Karpas-422 (cell line): Measurements from ENCODE around the gene UNG. TPM values are rescaled to one million over a fixed set of nuclear protein-coding genes. Genes with fewer than 3 reads are reported as not detected.

Experiments used
- DNase-seq: peaks from one replicate; pipeline ENCODE4 v3.0.0-alpha.2; 2015
- H2AFZ ChIP-seq: fragments of 200-600 bp; sonication (generic); 2 replicates; pipeline ENCODE4 v1.6.1; 2014; ENCODE audit warnings: antibody characterized with exemption, low read length, mixed read lengths
- H3K27ac ChIP-seq: fragments of 200-600 bp; sonication (generic); 2 replicates; pipeline ENCODE4 v1.5.1; 2014; ENCODE audit warnings: mild to moderate bottlenecking, low read length, moderate library complexity
- H3K27me3 ChIP-seq: fragments of 200-600 bp; sonication (generic); 2 replicates; pipeline ENCODE4 v1.6.1; 2014; ENCODE audit warnings: low read length, mixed read lengths
- H3K36me3 ChIP-seq: fragments of 200-600 bp; sonication (generic); 2 replicates; pipeline ENCODE4 v1.6.1; 2014; ENCODE audit warnings: low read length, mixed read lengths; ENCODE audit not compliant: insufficient read depth
- H3K4me1 ChIP-seq: fragments of 200-600 bp; sonication (generic); 2 replicates; pipeline ENCODE4 v1.6.1; 2014; ENCODE audit warnings: mild to moderate bottlenecking, low read length, mixed read lengths
- H3K4me2 ChIP-seq: fragments of 200-600 bp; sonication (generic); 2 replicates; pipeline ENCODE4 v1.6.1; 2014; ENCODE audit warnings: low read length, low read depth, mild to moderate bottlenecking; ENCODE audit not compliant: poor library complexity, severe bottlenecking
- H3K4me3 ChIP-seq: fragments of 200-600 bp; sonication (generic); 2 replicates; pipeline ENCODE4 v1.5.1; 2014; ENCODE audit warnings: mild to moderate bottlenecking, antibody characterized with exemption, low read length, mixed read lengths
- H3K79me2 ChIP-seq: fragments of 200-600 bp; sonication (generic); 2 replicates; pipeline ENCODE4 v1.6.1; 2014; ENCODE audit warnings: mild to moderate bottlenecking, low read length, mixed read lengths
- H3K9ac ChIP-seq: fragments of 200-600 bp; sonication (generic); 2 replicates; pipeline ENCODE4 v1.6.0; 2014; ENCODE audit warnings: low read length
- H3K9me2 ChIP-seq: fragments of 200-600 bp; sonication (generic), shearing (Covaris generic); replicated peaks from 2 replicates; pipeline ENCODE4 v1.6.0; 2014; ENCODE audit warnings: mild to moderate bottlenecking, low read length, moderate library complexity; ENCODE audit not compliant: insufficient read depth
- H3K9me3 ChIP-seq: fragments of 300-700, 200-600 bp; sonication (generic); 2 replicates; pipeline ENCODE4 v1.6.1; 2014; ENCODE audit warnings: low read length, mixed read lengths
- H4K20me1 ChIP-seq: fragments of 200-600 bp; sonication (generic); 2 replicates; pipeline ENCODE4 v1.6.1; 2014; ENCODE audit warnings: mild to moderate bottlenecking, antibody characterized with exemption, low read length, low read depth; ENCODE audit not compliant: insufficient read depth
- total RNA-seq: library from RNA; depleted of rRNA; stranded (reverse); fragments of >200 nt; shearing (Covaris generic); gene quantifications from 2 replicates; pipeline ENCODE4 v1.2.3, GENCODE V29; 2014; ENCODE audit warnings: low replicate concordance

The UNG gene
- total RNA-seq, 1 experiment from 2014 or later, result 28.8 TPM

GRCh38 chr12:109074866-109075265 is 22.5 kb upstream of the UNG start:
- peaks cover 16% of the 10 kb centered on the region for H3K36me3 ChIP-seq
- H3K9me3 ChIP-seq, result no peaks in the 10 kb centered on the region
- H4K20me1 ChIP-seq, result no peaks in the 10 kb centered on the region
- no peaks in the 10 kb centered on the region for H3K27me3 ChIP-seq
- no peak for DNase-seq
- H3K4me2 ChIP-seq, result no peak overlapping the region
- no peak overlapping the region for H3K9ac ChIP-seq
- no peak overlapping the region for H3K27ac ChIP-seq
- peaks cover 3% of the 10 kb centered on the region; the same call in 1 of the 2 replicates for H3K4me1 ChIP-seq
- no peak overlapping the region for H2AFZ ChIP-seq
- no peaks in the 10 kb centered on the region for H3K9me2 ChIP-seq
- H3K79me2 ChIP-seq, result no peaks in the 10 kb centered on the region
- no peak overlapping the region for H3K4me3 ChIP-seq

DNA sequence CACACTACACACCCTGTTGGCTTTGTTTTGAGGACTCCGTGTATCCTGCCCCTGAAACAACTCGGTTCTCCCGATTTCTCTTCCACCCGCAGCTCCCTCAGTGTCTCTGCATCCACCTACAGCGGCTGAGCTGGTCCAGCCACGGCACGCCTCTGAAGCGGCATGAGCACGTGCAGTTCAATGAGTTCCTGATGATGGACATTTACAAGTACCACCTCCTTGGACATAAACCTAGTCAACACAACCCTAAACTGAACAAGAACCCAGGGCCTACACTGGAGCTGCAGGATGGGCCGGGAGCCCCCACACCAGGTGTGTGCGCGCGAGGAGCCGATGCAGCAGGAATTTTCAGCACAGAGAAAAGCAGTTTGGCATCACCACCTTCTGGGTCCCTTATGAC is 14.6 kb upstream of the UNG start:
- Histone ChIP-seq H3K9me3 (no peaks in the 10 kb centered on the region), H3K27me3 (no peaks in the 10 kb centered on the region), H3K9me2 (no peaks in the 10 kb centered on the region), H3K4me1 (peaks cover 4% of the 10 kb centered on the region; the same call in 1 of the 2 replicates), H2AFZ (no peak overlapping the region), H4K20me1 (no peaks in the 10 kb centered on the region), H3K4me3 (no peak overlapping the region), H3K4me2 (no peak overlapping the region), H3K9ac (no peak overlapping the region), H3K36me3 (peaks cover 8% of the 10 kb centered on the region; the same call in 1 of the 2 replicates), H3K27ac (no peak overlapping the region), H3K79me2 (no peaks in the 10 kb centered on the region)
- no peak for DNase-seq

- Histone ChIP-seq H2AFZ (no peak overlapping the region), H3K9me3 (no peaks in the 10 kb centered on the region), H3K9me2 (no peaks in the 10 kb centered on the region), H3K4me1 (peaks cover 4% of the 10 kb centered on the region; the same call in 1 of the 2 replicates), H3K27ac (no peak overlapping the region), H3K4me3 (no peak overlapping the region), H3K79me2 (no peaks in the 10 kb centered on the region), H3K36me3 (peaks cover 18% of the 10 kb centered on the region; the same call in 1 of the 2 replicates), H3K4me2 (no peak overlapping the region), H3K27me3 (no peaks in the 10 kb centered on the region), H3K9ac (no peak overlapping the region), H4K20me1 (no peaks in the 10 kb centered on the region)
- no peak for DNase-seq
These were observed 13.0 kb upstream of the UNG start for GRCh38 chr12:109084425-109084824.

GRCh38 chr12:109085590-109085989 is 11.8 kb upstream of the UNG start:
- Histone ChIP-seq H3K9me2 (no peaks in the 10 kb centered on the region), H2AFZ (no peak overlapping the region), H3K4me2 (no peak overlapping the region), H3K27ac (no peak overlapping the region), H3K9ac (no peak overlapping the region), H4K20me1 (no peaks in the 10 kb centered on the region), H3K36me3 (peaks cover 26% of the 10 kb centered on the region; the same call in 1 of the 2 replicates), H3K4me3 (no peak overlapping the region), H3K79me2 (peaks cover 10% of the 10 kb centered on the region), H3K27me3 (no peaks in the 10 kb centered on the region), H3K9me3 (no peaks in the 10 kb centered on the region), H3K4me1 (peaks cover 5% of the 10 kb centered on the region; the same call in 1 of the 2 replicates)
- no peak for DNase-seq

DNA sequence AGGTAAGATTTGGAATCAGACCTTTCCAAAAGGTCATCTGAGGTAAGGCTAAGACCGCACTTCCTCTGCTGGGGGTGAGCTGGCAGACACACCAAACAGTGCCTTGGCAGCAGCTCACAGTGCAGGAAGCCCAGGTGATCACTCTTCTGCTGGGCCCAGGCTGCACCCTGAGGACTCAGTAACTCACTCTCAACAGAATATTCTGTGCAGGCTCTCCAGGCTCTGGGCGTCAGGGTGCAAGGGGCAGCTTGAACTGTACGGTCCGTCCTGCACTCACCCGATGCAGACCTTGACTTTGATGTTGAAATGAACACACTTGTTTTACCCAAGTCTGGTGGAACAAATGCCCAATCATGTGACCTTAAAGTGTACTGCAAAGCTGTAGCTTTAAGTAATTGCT is 10.1 kb upstream of the UNG start:
- Histone ChIP-seq H3K9me3 (no peaks in the 10 kb centered on the region), H3K27me3 (no peaks in the 10 kb centered on the region), H3K9ac (no peak overlapping the region), H3K27ac (no peak overlapping the region), H3K4me1 (peaks cover 20% of the 10 kb centered on the region), H3K4me2 (no peak overlapping the region), H3K4me3 (no peak overlapping the region), H3K36me3 (peaks cover 26% of the 10 kb centered on the region; the same call in 1 of the 2 replicates), H2AFZ (no peak overlapping the region), H4K20me1 (no peaks in the 10 kb centered on the region), H3K9me2 (no peaks in the 10 kb centered on the region), H3K79me2 (peaks cover 26% of the 10 kb centered on the region)
- no peak for DNase-seq

DNA sequence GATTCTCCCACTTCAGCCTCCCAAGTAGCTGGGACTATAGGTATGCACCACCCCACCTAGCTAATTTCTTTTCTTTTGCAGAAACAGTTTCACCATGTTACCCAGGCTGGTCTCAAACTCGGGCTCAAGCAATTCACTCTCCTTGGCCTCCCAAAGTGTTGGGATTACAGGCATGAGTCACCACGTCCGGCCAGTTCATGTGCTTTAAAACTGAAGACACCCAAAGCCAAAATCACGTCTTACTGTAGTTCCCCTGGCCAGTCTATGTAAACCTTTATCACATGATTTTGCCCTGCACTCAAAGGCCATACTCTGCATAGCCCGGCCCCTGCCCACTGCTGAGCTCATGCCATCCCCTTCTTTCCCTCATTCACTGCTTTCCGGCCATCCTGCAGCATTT is 8.6 kb upstream of the UNG start:
- Histone ChIP-seq H3K36me3 (peaks cover 26% of the 10 kb centered on the region; the same call in 1 of the 2 replicates), H3K9me2 (no peaks in the 10 kb centered on the region), H4K20me1 (no peaks in the 10 kb centered on the region), H3K27ac (no peak overlapping the region), H3K27me3 (no peaks in the 10 kb centered on the region), H3K4me1 (peaks cover 34% of the 10 kb centered on the region), H3K9ac (no peak overlapping the region), H3K9me3 (no peaks in the 10 kb centered on the region), H2AFZ (no peak overlapping the region), H3K4me2 (no peak overlapping the region), H3K79me2 (peaks cover 36% of the 10 kb centered on the region), H3K4me3 (no peak overlapping the region)
- no peak for DNase-seq

DNA sequence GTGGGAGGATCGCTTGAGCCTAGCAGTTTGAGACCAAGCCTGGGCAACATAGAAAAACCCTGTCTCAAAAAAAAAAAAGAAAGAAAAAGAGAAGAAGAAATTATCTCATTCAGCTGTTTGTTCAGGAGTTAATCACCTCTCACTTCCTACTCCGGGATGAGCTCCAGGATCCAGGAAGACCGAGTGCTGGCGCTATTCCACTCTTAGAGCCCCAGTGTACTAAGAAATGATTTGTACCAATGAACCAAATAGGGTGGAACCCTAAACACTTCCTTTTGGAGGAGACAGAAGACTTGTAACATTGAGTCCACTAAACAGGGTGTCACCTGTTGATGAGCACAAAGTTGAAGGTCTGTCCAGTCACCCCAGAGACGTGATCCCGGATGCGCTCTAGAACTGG is 7.7 kb upstream of the UNG start:
- Histone ChIP-seq H3K4me1 (peaks cover 30% of the 10 kb centered on the region), H3K4me3 (no peak overlapping the region), H3K27me3 (no peaks in the 10 kb centered on the region), H4K20me1 (no peaks in the 10 kb centered on the region), H3K9me3 (no peaks in the 10 kb centered on the region), H3K9me2 (no peaks in the 10 kb centered on the region), H3K36me3 (peaks cover 26% of the 10 kb centered on the region; the same call in 1 of the 2 replicates), H2AFZ (no peak overlapping the region), H3K79me2 (peaks cover 36% of the 10 kb centered on the region), H3K27ac (no peak overlapping the region), H3K9ac (no peak overlapping the region), H3K4me2 (no peak overlapping the region)
- no peak for DNase-seq

DNA sequence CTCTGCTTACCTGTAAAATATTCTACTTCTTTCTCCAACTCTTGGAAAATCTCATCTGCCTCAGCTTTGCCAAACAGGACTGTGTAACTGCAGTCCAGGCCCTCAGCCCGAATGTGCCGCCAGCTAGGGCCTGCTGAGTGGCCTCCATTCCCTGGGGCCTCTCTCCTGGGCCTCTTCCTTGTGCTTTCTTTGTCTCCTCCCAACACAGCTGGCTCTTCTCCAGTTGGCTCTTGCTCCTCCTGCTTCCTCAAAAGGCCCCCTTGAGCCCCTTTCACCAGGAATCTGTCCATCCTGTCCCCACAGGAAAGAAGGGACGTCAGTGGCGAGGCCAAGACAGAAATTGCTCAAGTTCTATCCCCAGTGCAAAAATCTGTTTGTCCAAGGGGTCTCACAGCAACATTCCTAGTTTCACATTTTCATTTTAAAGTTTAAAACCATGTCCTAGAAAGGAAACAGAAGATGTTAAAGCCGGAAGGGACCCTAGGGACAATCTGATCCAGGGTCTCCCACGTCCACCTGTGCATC is 4.8 kb upstream of the UNG start:
- no peaks in the 10 kb centered on the region for H4K20me1 ChIP-seq
- H2AFZ ChIP-seq, result peak overlapping the region; percentile 77
- peaks cover 36% of the 10 kb centered on the region for H3K4me1 ChIP-seq
- DNase-seq, result peak; percentile 44
- no peaks in the 10 kb centered on the region for H3K27me3 ChIP-seq
- peaks cover 36% of the 10 kb centered on the region for H3K79me2 ChIP-seq
- H3K9me2 ChIP-seq, result no peaks in the 10 kb centered on the region
- no peaks in the 10 kb centered on the region for H3K9me3 ChIP-seq
- peaks cover 20% of the 10 kb centered on the region; the same call in 1 of the 2 replicates for H3K36me3 ChIP-seq
- H3K4me2 ChIP-seq, result peak overlapping the region; percentile 74
- peak overlapping the region; percentile 82 for H3K9ac ChIP-seq
- peak overlapping the region; percentile 76 for H3K4me3 ChIP-seq
- H3K27ac ChIP-seq, result peak overlapping the region; percentile 69
